H1 (cell line): ENCODE data around the gene IFT122.

ENCODE experiments used
- CEBPB ChIP-seq: IDR thresholded peaks from 2 replicates; pipeline ENCODE4 v1.6.1; 2012; ENCODE audit warnings: low read depth, low read length
- CHD1 ChIP-seq: IDR thresholded peaks from 2 replicates; pipeline ENCODE4 v1.6.1; 2012; ENCODE audit warnings: low read depth, low read length, improper control_type of control experiment
- CREB1 ChIP-seq: IDR thresholded peaks from 2 replicates; pipeline ENCODE4 v1.6.1; 2012; ENCODE audit warnings: inconsistent platforms
- CTCF ChIP-seq, 3 experiments: IDR thresholded peaks; 1 replicate in 2 of 3; 2 replicates in 1 of 3; pipeline versions ENCODE4 v1.5.1 to v1.6.1; 2011; ENCODE audit warnings: low read length in 3 of 3, mild to moderate bottlenecking in 3 of 3, inconsistent platforms in 2 of 3, low read depth in 1 of 3, moderate library complexity in 1 of 3; ENCODE audit not compliant: insufficient read depth in 1 of 3; ENCODE audit errors: control extremely low read depth in 1 of 3
- EGR1 ChIP-seq: IDR thresholded peaks from 2 replicates; pipeline ENCODE4 v1.6.1; 2011; ENCODE audit warnings: low read depth, low read length, borderline replicate concordance
- EZH2 ChIP-seq: fragments of 200-600 bp; sonication (generic); IDR thresholded peaks from 2 replicates; pipeline ENCODE4 v1.7.1; 2012; ENCODE audit warnings: low read depth, mild to moderate bottlenecking, moderate library complexity, low read length, inconsistent platforms; ENCODE audit not compliant: severe bottlenecking
- JUN ChIP-seq: IDR thresholded peaks from 2 replicates; pipeline ENCODE4 v1.6.1; 2011; ENCODE audit warnings: low read depth, mild to moderate bottlenecking, improper control_type of control experiment, low read length
- MAFK ChIP-seq: IDR thresholded peaks from 2 replicates; pipeline ENCODE4 v1.6.1; 2012; ENCODE audit warnings: low read depth, mild to moderate bottlenecking, improper control_type of control experiment, low read length
- POLR2A ChIP-seq, 2 experiments: IDR thresholded peaks; 1 replicate in 1 of 2; 2 replicates in 1 of 2; pipeline ENCODE4 v1.6.1; 2011; ENCODE audit warnings: low read depth in 2 of 2, low read length in 2 of 2, mild to moderate bottlenecking in 2 of 2; ENCODE audit errors: control extremely low read depth in 1 of 2
- POLR2AphosphoS5 ChIP-seq: IDR thresholded peaks from 2 replicates; pipeline ENCODE4 v1.6.1; 2011; ENCODE audit warnings: low read depth, low read length
- SP1 ChIP-seq: IDR thresholded peaks from 2 replicates; pipeline ENCODE4 v1.6.1; 2011; ENCODE audit warnings: low read depth, low read length
- SRF ChIP-seq: IDR thresholded peaks from 2 replicates; pipeline ENCODE4 v1.6.1; 2011; ENCODE audit warnings: mild to moderate bottlenecking, low read depth, low read length, moderate library complexity
- YY1 ChIP-seq: IDR thresholded peaks from 2 replicates; pipeline ENCODE4 v1.6.1; 2011; ENCODE audit warnings: low read depth, mild to moderate bottlenecking, low read length
- TF ChIP-seq, protein P1 (sequence below): IDR thresholded peaks from 2 replicates; pipeline ENCODE4 v1.6.1; 2012; ENCODE audit warnings: low read length, inconsistent platforms

- no peak for TF ChIP-seq JUN
- no peak for TF ChIP-seq CTCF (IDR thresholded peaks at IDR 0.05; ENCODE audit: control extremely low read depth in 1 of 3, insufficient read depth in 1 of 3, low read depth in 1 of 3, low read length in 3 of 3)
- no peak for TF ChIP-seq CHD1
- no peak for TF ChIP-seq CREB1
- TF ChIP-seq SP1: no peak
- TF ChIP-seq CEBPB: no peak
- TF ChIP-seq POLR2AphosphoS5: no peak
- TF ChIP-seq POLR2A (IDR thresholded peaks at IDR 0.05; ENCODE audit: control extremely low read depth in 1 of 2, low read depth in 2 of 2, low read length in 2 of 2): no peak
- no peak for TF ChIP-seq EZH2
- TF ChIP-seq MAFK: no peak
- TF ChIP-seq, protein P1, sequence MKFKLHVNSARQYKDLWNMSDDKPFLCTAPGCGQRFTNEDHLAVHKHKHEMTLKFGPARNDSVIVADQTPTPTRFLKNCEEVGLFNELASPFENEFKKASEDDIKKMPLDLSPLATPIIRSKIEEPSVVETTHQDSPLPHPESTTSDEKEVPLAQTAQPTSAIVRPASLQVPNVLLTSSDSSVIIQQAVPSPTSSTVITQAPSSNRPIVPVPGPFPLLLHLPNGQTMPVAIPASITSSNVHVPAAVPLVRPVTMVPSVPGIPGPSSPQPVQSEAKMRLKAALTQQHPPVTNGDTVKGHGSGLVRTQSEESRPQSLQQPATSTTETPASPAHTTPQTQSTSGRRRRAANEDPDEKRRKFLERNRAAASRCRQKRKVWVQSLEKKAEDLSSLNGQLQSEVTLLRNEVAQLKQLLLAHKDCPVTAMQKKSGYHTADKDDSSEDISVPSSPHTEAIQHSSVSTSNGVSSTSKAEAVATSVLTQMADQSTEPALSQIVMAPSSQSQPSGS: no peak
- no peak for TF ChIP-seq YY1
- no peak for TF ChIP-seq SRF
- no peak for TF ChIP-seq EGR1
Observed at GRCh38 chr3:129461461-129462146, 21.6 kb downstream of the IFT122 start.
